HUDEP-2 (cell line): ENCODE measurements around the gene THEMIS.
"Not testable (repeated sequence)": the region's sequence is repeated elsewhere in the genome, so short reads cannot be mapped to it uniquely, and the experiment has no call there.

Source experiments
- DNase-seq, 76 experiments: peaks; one replicate each; lab custom pipeline; 2025; ENCODE audit not compliant: unreplicated experiment in 76 of 76; lab: John Stamatoyannopoulos, UW

THEMIS gene

GRCh38 chr6:127918506-127919427 lies 17.9 kb upstream of the THEMIS start:
- DNase-seq, result no peak

- DNase-seq, result no peak
Measured at GRCh38 chr6:127917766-127918165, 16.9 kb upstream of the THEMIS start.

GRCh38 chr6:127914240-127914639 lies 13.4 kb upstream of the THEMIS start:
- DNase-seq, result no peak

- no peak for DNase-seq
Measured at GRCh38 chr6:127912914-127913313, 12.1 kb upstream of the THEMIS start.

GRCh38 chr6:127907960-127908640 lies 7.2 kb upstream of the THEMIS start:
- DNase-seq, result no peak

GRCh38 chr6:127904160-127904559 lies 3.3 kb upstream of the THEMIS start:
- no peak for DNase-seq

- DNase-seq, result no peak
Measured at GRCh38 chr6:127902933-127903332, 2.1 kb upstream of the THEMIS start.

- no peak for DNase-seq
Measured at GRCh38 chr6:127897484-127897883, 3.4 kb downstream of the THEMIS start.

- no peak for DNase-seq
Measured at GRCh38 chr6:127894051-127894450, 6.8 kb downstream of the THEMIS start.

GRCh38 chr6:127893541-127893940 lies 7.3 kb downstream of the THEMIS start:
- DNase-seq, result no peak

GRCh38 chr6:127891731-127892326 lies 9.0 kb downstream of the THEMIS start:
- DNase-seq, result no peak

- DNase-seq, result no peak
Measured at GRCh38 chr6:127886603-127887002, 14.3 kb downstream of the THEMIS start.

GRCh38 chr6:127884134-127884533 lies 16.7 kb downstream of the THEMIS start:
- DNase-seq, result no peak

GRCh38 chr6:127881949-127882348 lies 18.9 kb downstream of the THEMIS start:
- DNase-seq, result not testable (repeated sequence)

- DNase-seq, result no peak
Measured at GRCh38 chr6:127880429-127880828, 20.4 kb downstream of the THEMIS start.

GRCh38 chr6:127879685-127880084 lies 21.2 kb downstream of the THEMIS start:
- DNase-seq, result no peak

- no peak for DNase-seq
Measured at GRCh38 chr6:127878115-127878514, 22.7 kb downstream of the THEMIS start.

- no peak for DNase-seq
Measured at GRCh38 chr6:127877231-127877630, 23.6 kb downstream of the THEMIS start.

GRCh38 chr6:127869772-127870404 lies 31.0 kb downstream of the THEMIS start:
- no peak for DNase-seq

- no peak for DNase-seq
Measured at GRCh38 chr6:127869183-127869582, 31.7 kb downstream of the THEMIS start.

GRCh38 chr6:127868338-127868737 lies 32.5 kb downstream of the THEMIS start:
- DNase-seq, result no peak
